Mesenchymal stem cell (in vitro differentiated cells and primary cell): ENCODE measurements around the gene ZNRD2.

Source experiments
- DNase-seq: peaks from one replicate; pipeline ENCODE4 v3.0.0-alpha.2; 2013
- H2AFZ ChIP-seq: one replicate; pipeline ENCODE4 v1.6.1; 2013; ENCODE audit warnings: low read depth, mild to moderate bottlenecking, control low read depth, inconsistent platforms, low read length, moderate library complexity
- H2AK5ac ChIP-seq: 2 replicates; pipeline ENCODE4 v1.6.1; 2013; ENCODE audit warnings: low read length, moderate library complexity, mild to moderate bottlenecking, inconsistent platforms; ENCODE audit not compliant: severe bottlenecking
- H2BK120ac ChIP-seq: one replicate; pipeline ENCODE4 v1.6.1; 2013; ENCODE audit warnings: low read depth, mild to moderate bottlenecking, inconsistent platforms, low read length, moderate library complexity
- H2BK12ac ChIP-seq, 2 experiments: one replicate each; pipeline ENCODE4 v1.6.1; 2013; ENCODE audit warnings: inconsistent platforms in 2 of 2, low read length in 2 of 2, mild to moderate bottlenecking in 2 of 2, moderate library complexity in 2 of 2, control low read depth in 1 of 2
- H2BK15ac ChIP-seq: one replicate; pipeline ENCODE4 v1.6.1; 2013; ENCODE audit warnings: mild to moderate bottlenecking, low read depth, inconsistent platforms; ENCODE audit not compliant: poor library complexity, severe bottlenecking
- H2BK5ac ChIP-seq: 2 replicates; pipeline ENCODE4 v1.6.1; 2013; ENCODE audit warnings: low read depth, mild to moderate bottlenecking, low read length, control low read depth, inconsistent platforms; ENCODE audit not compliant: poor library complexity, severe bottlenecking
- H3K14ac ChIP-seq, 2 experiments: one replicate each; pipeline ENCODE4 v1.6.1; 2013; ENCODE audit warnings: inconsistent platforms in 2 of 2, low read length in 2 of 2, control low read depth in 1 of 2, mild to moderate bottlenecking in 1 of 2, moderate library complexity in 1 of 2
- H3K18ac ChIP-seq, 2 experiments: one replicate each; pipeline ENCODE4 v1.6.1; 2013; ENCODE audit warnings: inconsistent platforms in 2 of 2, low read length in 2 of 2, control low read depth in 1 of 2, low read depth in 1 of 2, mild to moderate bottlenecking in 1 of 2
- H3K23ac ChIP-seq, 2 experiments: one replicate each; pipeline ENCODE4 v1.6.1; 2013; ENCODE audit warnings: inconsistent platforms in 2 of 2, low read length in 2 of 2, mild to moderate bottlenecking in 2 of 2, moderate library complexity in 2 of 2, control low read depth in 1 of 2
- H3K27ac ChIP-seq: 2 replicates; pipeline ENCODE4 v1.5.1; 2013; ENCODE audit warnings: mild to moderate bottlenecking, moderate library complexity, low read length, control low read depth, inconsistent platforms; ENCODE audit not compliant: poor library complexity, severe bottlenecking
- H3K27me3 ChIP-seq, 2 experiments: 2 replicates each; pipeline versions ENCODE4 v1.6.1 to v1.7.0; 2013; ENCODE audit warnings: low read length in 2 of 2, mild to moderate bottlenecking in 2 of 2, moderate library complexity in 2 of 2, control low read depth in 1 of 2, inconsistent platforms in 1 of 2; ENCODE audit not compliant: control insufficient read depth in 1 of 2, insufficient read depth in 1 of 2
- H3K36me3 ChIP-seq, 2 experiments: 2 replicates each; pipeline versions ENCODE4 v1.6.1 to v1.7.0; 2013; ENCODE audit warnings: low read length in 2 of 2, control low read depth in 1 of 2, inconsistent platforms in 1 of 2, low read depth in 1 of 2, mild to moderate bottlenecking in 1 of 2; ENCODE audit not compliant: insufficient read depth in 2 of 2, control insufficient read depth in 1 of 2
- H3K4ac ChIP-seq, 2 experiments: one replicate each; pipeline ENCODE4 v1.6.1; 2013; ENCODE audit warnings: inconsistent platforms in 2 of 2, low read length in 2 of 2, mild to moderate bottlenecking in 2 of 2, moderate library complexity in 2 of 2, control low read depth in 1 of 2, low read depth in 1 of 2
- H3K4me1 ChIP-seq: 2 replicates; pipeline ENCODE4 v1.6.1; 2013; ENCODE audit warnings: low read depth, low read length, control low read depth; ENCODE audit not compliant: control insufficient read depth, insufficient read depth
- H3K4me2 ChIP-seq: 2 replicates; pipeline ENCODE4 v1.6.1; 2013; ENCODE audit warnings: low read length, mild to moderate bottlenecking, inconsistent platforms; ENCODE audit not compliant: poor library complexity, severe bottlenecking
- H3K4me3 ChIP-seq, 2 experiments: 2 replicates each; pipeline versions ENCODE4 v1.5.1 to v1.7.0; 2013; ENCODE audit warnings: low read length in 2 of 2, mild to moderate bottlenecking in 2 of 2, control low read depth in 1 of 2, low read depth in 1 of 2; ENCODE audit not compliant: insufficient read depth in 1 of 2
- H3K79me1 ChIP-seq: replicated peaks from 2 replicates; pipeline ENCODE4 v1.6.1; 2013; ENCODE audit warnings: mild to moderate bottlenecking, control low read depth, low read length, inconsistent platforms; ENCODE audit not compliant: poor library complexity, severe bottlenecking
- H3K9ac ChIP-seq: 2 replicates; pipeline ENCODE4 v1.7.0; 2013; ENCODE audit warnings: mild to moderate bottlenecking, low read length, moderate library complexity
- H3K9me3 ChIP-seq: 2 replicates; pipeline ENCODE4 v1.7.0; 2013; ENCODE audit warnings: mild to moderate bottlenecking, low read length; ENCODE audit not compliant: control insufficient read depth
- H4K8ac ChIP-seq: one replicate; pipeline ENCODE4 v1.6.1; 2013; ENCODE audit warnings: inconsistent platforms, mild to moderate bottlenecking, low read length, moderate library complexity
- H4K91ac ChIP-seq: one replicate; pipeline ENCODE4 v1.6.1; 2013; ENCODE audit warnings: mild to moderate bottlenecking, low read length, inconsistent platforms
- WGBS: methylation state at CpG from one replicate; pipeline ENCODE4 v1.1.7; 2013; ENCODE audit warnings: mixed read lengths; 5-methylcytosine and 5-hydroxymethylcytosine counted together

ZNRD2 gene

GRCh38 chr11:65558002-65558929, 12.0 kb upstream of the ZNRD2 start, which contains the start of gene LTBP3:
TSS of gene LTBP3 (minus strand) at chr11:65558359. CDS start at chr11:65557959, 400 bp downstream.
- Histone ChIP-seq H3K4me3 (peak within 1 kb of the TSS; percentile 61 to 85), H3K4me2 (peak within 1 kb of the TSS; percentile 69), H3K4me1 (peaks cover 62% of the 10 kb centered on the region), H2AK5ac (peak within 1 kb of the TSS; percentile 90), H3K18ac (peak within 1 kb of the TSS; percentile 82 to 89), H2BK120ac (peak within 1 kb of the TSS; percentile 98), H3K27me3 (no peaks in the 10 kb centered on the region), H3K14ac (peak within 1 kb of the TSS in 1 of 2 experiments; percentile 35), H4K91ac (peak within 1 kb of the TSS; percentile 92), H3K4ac (peak within 1 kb of the TSS; percentile 62 to 79), H3K36me3 (peaks cover 0 to 6% of the 10 kb centered on the region in 2 experiments), H2BK15ac (peak within 1 kb of the TSS; percentile 92), H3K79me1 (peaks cover 11% of the 10 kb centered on the region), H2AFZ (no peak within 1 kb of the TSS), H2BK5ac (peak within 1 kb of the TSS; percentile 62), H3K9ac (peak within 1 kb of the TSS; percentile 89), H3K23ac (peak within 1 kb of the TSS; percentile 20 to 39), H3K27ac (peak within 1 kb of the TSS; percentile 92), H2BK12ac (peak within 1 kb of the TSS; percentile 65 to 92), H3K9me3 (no peaks in the 10 kb centered on the region), H4K8ac (peak within 1 kb of the TSS; percentile 94)
- 4% methylated on average over 55 of the region's 79 CpGs for WGBS
- DNase-seq, result peak; percentile 81

- Histone ChIP-seq H3K79me1 (peaks cover 9% of the 10 kb centered on the region), H2BK5ac (peak overlapping the region; percentile 62), H3K18ac (peak overlapping the region; percentile 82 to 89), H3K14ac (peak overlapping the region in 1 of 2 experiments; percentile 35), H3K4me3 (peak overlapping the region; percentile 14 to 71), H3K4ac (peak overlapping the region; percentile 54 to 79), H2BK15ac (peak overlapping the region; percentile 92), H3K4me2 (peak overlapping the region; percentile 69), H3K36me3 (peaks cover 0 to 2% of the 10 kb centered on the region in 2 experiments), H3K9me3 (no peaks in the 10 kb centered on the region), H3K4me1 (peaks cover 56% of the 10 kb centered on the region), H2BK12ac (peak overlapping the region; percentile 65 to 92), H3K27ac (peak overlapping the region; percentile 92), H4K8ac (peak overlapping the region; percentile 94), H2BK120ac (peak overlapping the region; percentile 98), H2AFZ (no peak overlapping the region), H3K9ac (peak overlapping the region; percentile 81), H4K91ac (peak overlapping the region; percentile 92), H2AK5ac (peak overlapping the region; percentile 90), H3K23ac (no peak overlapping the region), H3K27me3 (no peaks in the 10 kb centered on the region)
- WGBS, result 76% methylated on average over 19 of the region's 19 CpGs
- no peak for DNase-seq
Observed at GRCh38 chr11:65558930-65559509, 11.3 kb upstream of the ZNRD2 start.

DNA sequence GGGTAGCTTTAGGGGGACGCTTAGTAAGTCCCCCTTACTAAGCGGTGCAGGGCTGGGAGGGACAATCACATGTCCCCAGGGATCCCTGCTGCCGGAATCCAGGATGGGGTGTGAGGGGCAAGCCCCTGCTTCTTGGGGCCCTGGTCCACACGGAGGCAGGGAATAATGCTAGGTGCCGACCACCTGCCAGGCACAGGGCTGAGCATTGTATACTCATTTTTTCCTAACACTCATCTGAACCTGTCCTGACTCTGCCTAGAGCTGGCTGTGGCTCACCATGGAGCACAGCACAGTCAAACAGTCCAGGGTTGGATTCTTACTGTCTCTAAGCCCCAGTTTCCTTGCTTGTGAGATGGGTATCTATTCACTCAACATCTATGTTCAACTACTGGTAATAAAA, 10.7 kb upstream of the ZNRD2 start:
- Histone ChIP-seq H2BK15ac (no peak overlapping the region), H2BK120ac (no peak overlapping the region), H4K91ac (peak overlapping the region; percentile 1), H3K79me1 (peaks cover 7% of the 10 kb centered on the region), H3K4ac (no peak overlapping the region), H2BK5ac (no peak overlapping the region), H3K27me3 (no peaks in the 10 kb centered on the region), H3K4me3 (no peak overlapping the region), H3K4me1 (peaks cover 54% of the 10 kb centered on the region), H3K36me3 (no peaks in the 10 kb centered on the region), H3K27ac (peak overlapping the region; percentile 92), H3K4me2 (no peak overlapping the region), H3K9me3 (no peaks in the 10 kb centered on the region), H2AFZ (no peak overlapping the region), H2AK5ac (peak overlapping the region; percentile 90), H4K8ac (no peak overlapping the region), H3K18ac (peak overlapping the region in 1 of 2 experiments; percentile 58), H2BK12ac (peak overlapping the region; percentile 53 to 65), H3K9ac (peak overlapping the region; percentile 81), H3K14ac (no peak overlapping the region), H3K23ac (no peak overlapping the region)
- 86% methylated on average over 5 of the region's 5 CpGs for WGBS
- no peak for DNase-seq
